Osteoblast (primary cell): Measurements from ENCODE around the gene TLE5. TPM values are rescaled to one million over a fixed set of nuclear protein-coding genes. Genes with fewer than 3 reads are reported as not detected.
A peak's percentile ranks its signal among the peaks of the same experiment; 100 is the strongest.

Experiments
- DNase-seq: peaks from one replicate; pipeline ENCODE4 v3.0.0; 2011; ENCODE audit warnings: low spot score, mixed read lengths; ENCODE audit not compliant: insufficient read length; ENCODE audit errors: missing footprints
- H2AFZ ChIP-seq: 2 replicates; pipeline ENCODE4 v1.6.0; 2011; ENCODE audit warnings: mild to moderate bottlenecking, low read length
- H3K27ac ChIP-seq: 2 replicates; pipeline ENCODE4 v1.5.1; 2011; ENCODE audit warnings: mild to moderate bottlenecking, low read depth, low read length, moderate library complexity
- H3K27me3 ChIP-seq: 2 replicates; pipeline ENCODE4 v1.6.0; 2012; ENCODE audit warnings: mild to moderate bottlenecking, control low read depth, inconsistent platforms, low read length, moderate library complexity; ENCODE audit not compliant: insufficient read depth
- H3K36me3 ChIP-seq: 2 replicates; pipeline ENCODE4 v1.5.1; 2011; ENCODE audit warnings: mild to moderate bottlenecking, low read length, control low read depth, moderate library complexity; ENCODE audit not compliant: insufficient read depth
- H3K4me1 ChIP-seq: 2 replicates; pipeline ENCODE4 v1.5.1; 2011; ENCODE audit warnings: mild to moderate bottlenecking, low read length, control low read depth, moderate library complexity; ENCODE audit not compliant: insufficient read depth
- H3K4me2 ChIP-seq: 2 replicates; pipeline ENCODE4 v1.6.0; 2011; ENCODE audit warnings: mild to moderate bottlenecking, low read length; ENCODE audit not compliant: insufficient read depth
- H3K4me3 ChIP-seq: fragments of 200-600 bp; sonication (generic); 3 replicates; pipeline ENCODE4 v1.5.1; 2012; ENCODE audit warnings: mild to moderate bottlenecking, low read length, inconsistent platforms; ENCODE audit not compliant: insufficient read depth
- H3K79me2 ChIP-seq: 2 replicates; pipeline ENCODE4 v1.6.0; 2012; ENCODE audit warnings: mild to moderate bottlenecking, low read length, control low read depth, inconsistent platforms; ENCODE audit not compliant: insufficient read depth
- H3K9me3 ChIP-seq: 2 replicates; pipeline ENCODE4 v1.5.1; 2011; ENCODE audit warnings: low read depth, low read length, control low read depth
- H4K20me1 ChIP-seq: 2 replicates; pipeline ENCODE4 v1.6.0; 2012; ENCODE audit warnings: mild to moderate bottlenecking, low read length, control low read depth; ENCODE audit not compliant: insufficient read depth
- total RNA-seq: library from RNA; depleted of rRNA; stranded (reverse); fragments of >200 nt; gene quantifications from 2 replicates; pipeline ENCODE4 v1.2.3, GENCODE V29; 2012
- TF ChIP-seq, protein P1 (sequence below): IDR thresholded peaks from 2 replicates; pipeline ENCODE4 v1.5.1; 2011; ENCODE audit warnings: mild to moderate bottlenecking, low read depth, low read length, moderate library complexity; ENCODE audit errors: extremely low read depth

Gene TLE5
- total RNA-seq, 1 donor, result 211 TPM

DNA sequence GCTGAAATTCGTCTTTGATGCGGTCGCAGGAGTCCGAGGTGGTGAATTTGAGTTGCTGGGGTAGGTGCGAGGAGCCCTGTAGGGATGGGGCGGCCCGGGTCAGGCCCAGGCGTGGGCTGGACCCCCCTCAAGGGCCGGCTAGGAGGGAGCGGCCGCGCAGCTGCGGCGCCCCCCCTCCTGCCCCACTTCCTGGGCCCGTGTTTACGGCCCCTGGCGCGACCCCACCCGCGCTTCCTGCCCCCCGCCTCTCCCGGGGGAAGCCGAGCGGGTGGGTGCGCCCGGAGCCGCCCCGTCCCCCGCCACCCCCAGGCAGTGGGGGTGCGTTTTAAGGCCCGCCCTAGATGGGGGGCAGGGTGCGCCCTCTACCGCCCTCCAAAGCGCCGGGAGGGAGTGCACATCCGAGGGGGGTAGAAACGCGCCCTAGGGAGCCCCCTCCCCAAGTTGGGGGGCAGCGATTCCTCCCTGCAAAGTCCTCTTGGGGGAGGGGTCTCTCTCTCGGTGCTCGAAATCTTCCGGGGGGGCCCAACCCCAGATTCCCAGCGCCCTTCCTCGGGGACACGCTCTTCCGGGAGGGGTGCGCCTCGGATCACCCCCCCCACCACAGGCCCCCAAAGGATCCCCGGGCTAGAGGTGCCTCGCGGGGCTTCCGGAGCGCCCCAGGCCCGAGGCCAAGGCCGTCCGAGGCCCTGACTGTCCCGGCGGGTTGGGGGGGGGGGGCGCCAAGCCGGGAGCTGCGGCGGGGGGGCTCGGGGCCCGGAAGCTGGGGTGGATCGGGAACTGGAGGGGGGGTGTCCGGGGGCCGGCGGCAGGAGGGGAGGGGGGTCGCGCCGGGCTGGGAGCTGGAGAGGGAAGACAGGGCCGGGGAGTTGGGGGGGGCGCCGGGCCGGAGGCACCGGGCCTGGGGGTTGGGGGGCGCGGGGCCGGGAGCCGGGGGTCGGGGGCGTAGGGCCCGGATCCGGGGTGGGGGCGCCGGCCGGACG lies 823 bp downstream of the TLE5 start:
- H3K79me2 ChIP-seq, result peaks cover 31% of the 10 kb centered on the region
- peaks cover 23% of the 10 kb centered on the region for H3K36me3 ChIP-seq
- TF ChIP-seq, protein P1, sequence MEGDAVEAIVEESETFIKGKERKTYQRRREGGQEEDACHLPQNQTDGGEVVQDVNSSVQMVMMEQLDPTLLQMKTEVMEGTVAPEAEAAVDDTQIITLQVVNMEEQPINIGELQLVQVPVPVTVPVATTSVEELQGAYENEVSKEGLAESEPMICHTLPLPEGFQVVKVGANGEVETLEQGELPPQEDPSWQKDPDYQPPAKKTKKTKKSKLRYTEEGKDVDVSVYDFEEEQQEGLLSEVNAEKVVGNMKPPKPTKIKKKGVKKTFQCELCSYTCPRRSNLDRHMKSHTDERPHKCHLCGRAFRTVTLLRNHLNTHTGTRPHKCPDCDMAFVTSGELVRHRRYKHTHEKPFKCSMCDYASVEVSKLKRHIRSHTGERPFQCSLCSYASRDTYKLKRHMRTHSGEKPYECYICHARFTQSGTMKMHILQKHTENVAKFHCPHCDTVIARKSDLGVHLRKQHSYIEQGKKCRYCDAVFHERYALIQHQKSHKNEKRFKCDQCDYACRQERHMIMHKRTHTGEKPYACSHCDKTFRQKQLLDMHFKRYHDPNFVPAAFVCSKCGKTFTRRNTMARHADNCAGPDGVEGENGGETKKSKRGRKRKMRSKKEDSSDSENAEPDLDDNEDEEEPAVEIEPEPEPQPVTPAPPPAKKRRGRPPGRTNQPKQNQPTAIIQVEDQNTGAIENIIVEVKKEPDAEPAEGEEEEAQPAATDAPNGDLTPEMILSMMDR, result no peak
- DNase-seq, result peak; percentile 95
- peaks cover 33% of the 10 kb centered on the region for H4K20me1 ChIP-seq
- H3K4me3 ChIP-seq, result peak overlapping the region; percentile 87
- H2AFZ ChIP-seq, result no peak overlapping the region
- H3K27ac ChIP-seq, result peak overlapping the region; percentile 37
- H3K9me3 ChIP-seq, result no peaks in the 10 kb centered on the region
- peaks cover 13% of the 10 kb centered on the region for H3K4me1 ChIP-seq
- H3K27me3 ChIP-seq, result no peaks in the 10 kb centered on the region
- peak overlapping the region; percentile 86 for H3K4me2 ChIP-seq

DNA sequence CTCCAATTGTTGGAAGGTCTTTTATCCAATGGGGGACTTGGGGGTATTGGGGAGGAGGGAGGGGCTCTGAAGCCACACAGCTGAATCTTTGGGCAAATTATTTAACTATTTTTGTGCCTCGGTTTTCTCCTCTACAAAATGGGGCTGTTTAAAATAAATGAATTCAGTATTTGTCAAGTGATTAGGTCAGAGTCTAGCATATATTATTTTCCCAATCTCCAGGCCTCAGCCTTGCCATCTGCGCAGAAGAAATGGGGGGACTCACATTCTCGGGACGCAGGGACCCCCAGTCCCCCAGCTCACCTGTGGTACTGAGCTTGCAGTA lies 1.5 kb downstream of the TLE5 start:
- DNase-seq, result no peak
- peaks cover 24% of the 10 kb centered on the region for H3K36me3 ChIP-seq
- no peak overlapping the region for H2AFZ ChIP-seq
- H4K20me1 ChIP-seq, result peaks cover 35% of the 10 kb centered on the region
- H3K4me2 ChIP-seq, result peak overlapping the region; percentile 86
- TF ChIP-seq, protein P1, result no peak
- H3K27ac ChIP-seq, result peak overlapping the region; percentile 37
- H3K27me3 ChIP-seq, result no peaks in the 10 kb centered on the region
- peaks cover 13% of the 10 kb centered on the region for H3K4me1 ChIP-seq
- no peaks in the 10 kb centered on the region for H3K9me3 ChIP-seq
- peak overlapping the region; percentile 87 for H3K4me3 ChIP-seq
- peaks cover 31% of the 10 kb centered on the region for H3K79me2 ChIP-seq

DNA sequence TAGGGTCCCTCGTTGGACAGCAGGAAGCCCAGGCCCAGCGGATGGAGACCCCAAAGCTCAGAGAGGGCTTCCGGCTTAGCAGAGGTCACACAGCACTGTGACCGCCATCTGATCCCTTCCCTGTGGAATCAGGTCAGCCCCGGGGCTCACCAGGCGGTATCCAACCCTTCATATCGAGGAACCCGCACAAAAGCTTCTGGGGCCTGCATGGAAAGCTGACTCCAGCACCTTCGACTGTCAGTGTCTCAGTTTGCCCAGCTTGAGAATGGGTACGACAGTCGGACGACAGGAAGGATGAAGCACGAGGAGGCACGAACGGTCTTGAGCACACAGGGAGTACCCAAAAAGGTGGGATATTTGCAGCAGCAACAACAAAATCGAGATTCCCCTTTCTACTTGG lies 2.6 kb downstream of the TLE5 start:
- Histone ChIP-seq H3K79me2 (peaks cover 31% of the 10 kb centered on the region), H3K4me2 (no peak overlapping the region), H3K27ac (no peak overlapping the region), H4K20me1 (peaks cover 45% of the 10 kb centered on the region), H3K36me3 (peaks cover 35% of the 10 kb centered on the region), H2AFZ (no peak overlapping the region), H3K4me1 (peaks cover 13% of the 10 kb centered on the region), H3K9me3 (no peaks in the 10 kb centered on the region), H3K4me3 (no peak overlapping the region), H3K27me3 (no peaks in the 10 kb centered on the region)
- TF ChIP-seq, protein P1, result no peak
- peak; percentile 58 for DNase-seq

DNA sequence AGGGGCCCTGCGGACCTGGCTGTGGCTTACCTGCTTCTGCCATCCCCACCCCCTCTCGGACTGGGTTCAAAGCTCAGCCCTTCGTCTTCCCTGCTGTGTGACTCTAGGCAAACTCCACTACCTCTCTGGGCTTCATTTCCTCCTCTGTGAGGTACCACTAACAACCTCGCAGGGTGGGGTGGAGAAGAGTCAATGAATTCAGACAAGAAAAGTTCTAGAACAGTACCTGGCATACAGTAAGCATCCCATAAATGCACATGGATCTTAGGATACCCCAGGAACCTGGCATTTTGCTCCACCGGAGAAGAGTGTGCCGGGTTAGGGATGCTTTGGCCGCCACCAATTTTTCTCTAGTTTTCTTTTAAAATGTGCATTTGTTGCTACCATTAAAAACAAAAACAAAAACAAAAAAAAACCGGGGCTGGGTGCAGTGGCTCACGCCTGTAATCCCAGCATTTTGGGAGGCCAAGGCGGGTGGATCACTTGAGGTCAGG lies 3.4 kb downstream of the TLE5 start:
- TF ChIP-seq, protein P1, result no peak
- H3K36me3 ChIP-seq, result peaks cover 42% of the 10 kb centered on the region

More for the DNA sequence above, 3.4 kb downstream of the TLE5 start:
- no peaks in the 10 kb centered on the region for H3K27me3 ChIP-seq
- H3K27ac ChIP-seq, result no peak overlapping the region
- DNase-seq, result peak; percentile 67
- no peak overlapping the region for H3K4me3 ChIP-seq
- peaks cover 51% of the 10 kb centered on the region for H4K20me1 ChIP-seq
- no peak overlapping the region for H3K4me2 ChIP-seq
- H2AFZ ChIP-seq, result no peak overlapping the region
- no peaks in the 10 kb centered on the region for H3K9me3 ChIP-seq
- peaks cover 13% of the 10 kb centered on the region for H3K4me1 ChIP-seq
- H3K79me2 ChIP-seq, result peaks cover 31% of the 10 kb centered on the region
